HG03025 (cell line): Measurements from ENCODE around the gene ZDHHC17.
A peak's percentile ranks its signal among the peaks of the same experiment; 100 is the strongest.

ENCODE experiments used
- ATAC-seq: cut with Tn5 transposase; IDR thresholded peaks from one replicate; pipeline ENCODE4 v1.9.1; 2021; ENCODE audit warnings: mild to moderate bottlenecking, moderate library complexity; ENCODE audit not compliant: unreplicated experiment, low FRiP score

ZDHHC17 gene

GRCh38 chr12:76811976-76812375, 48.1 kb downstream of the ZDHHC17 start:
- ATAC-seq, result no peak

- ATAC-seq, result no peak
Observed at GRCh38 chr12:76813265-76813664, 49.4 kb downstream of the ZDHHC17 start.

- no peak for ATAC-seq
Observed at GRCh38 chr12:76813972-76814371, 50.1 kb downstream of the ZDHHC17 start.

GRCh38 chr12:76820888-76821482, 57.1 kb downstream of the ZDHHC17 start:
- no peak for ATAC-seq

- no peak for ATAC-seq
Observed at GRCh38 chr12:76830436-76830835, 66.5 kb downstream of the ZDHHC17 start.

- no peak for ATAC-seq
Observed at GRCh38 chr12:76836633-76837032, 72.7 kb downstream of the ZDHHC17 start.

GRCh38 chr12:76847260-76847659, 83.3 kb downstream of the ZDHHC17 start:
- ATAC-seq, result no peak

GRCh38 chr12:76848132-76848531, 84.2 kb downstream of the ZDHHC17 start:
- no peak for ATAC-seq

GRCh38 chr12:76852106-76852505, 88.2 kb downstream of the ZDHHC17 start:
- ATAC-seq, result no peak

- ATAC-seq, result no peak
Observed at GRCh38 chr12:76855271-76855670, 91.4 kb downstream of the ZDHHC17 start.

GRCh38 chr12:76856018-76856644, 92.2 kb downstream of the ZDHHC17 start:
- no peak for ATAC-seq

- no peak for ATAC-seq
Observed at GRCh38 chr12:76859611-76860010, 95.7 kb downstream of the ZDHHC17 start.

GRCh38 chr12:76860256-76860655, 96.3 kb downstream of the ZDHHC17 start:
- no peak for ATAC-seq

GRCh38 chr12:76863005-76863670, 99.2 kb downstream of the ZDHHC17 start:
- ATAC-seq, result no peak

GRCh38 chr12:76863837-76864236, 99.9 kb downstream of the ZDHHC17 start:
- no peak for ATAC-seq

- peak; percentile 81 for ATAC-seq
Observed at GRCh38 chr12:76864791-76865400, 101.0 kb downstream of the ZDHHC17 start.

GRCh38 chr12:76866151-76866567, 102.2 kb downstream of the ZDHHC17 start:
- no peak for ATAC-seq

- peak; percentile 49 for ATAC-seq
Observed at GRCh38 chr12:76866726-76867125, 102.8 kb downstream of the ZDHHC17 start.

GRCh38 chr12:76871082-76871481, 107.2 kb downstream of the ZDHHC17 start:
- ATAC-seq, result no peak

- no peak for ATAC-seq
Observed at GRCh38 chr12:76871742-76872141, 107.8 kb downstream of the ZDHHC17 start.

- ATAC-seq, result no peak
Observed at GRCh38 chr12:76872415-76872814, 108.5 kb downstream of the ZDHHC17 start.
